Prostate gland (tissue), 2 donors: ENCODE results near the gene ZNF638.

Source experiments
- CTCF ChIP-seq, 4 experiments: fragments of 200-600 bp in 2 of 4; fragments of 450-650 bp in 2 of 4; sonication (generic) in 2 of 4; IDR thresholded peaks; 1 replicate in 3 of 4; 2 replicates in 1 of 4; pipeline ENCODE4 v1.5.1; 2016 to 2019; ENCODE audit warnings: antibody characterized with exemption in 4 of 4, mild to moderate bottlenecking in 2 of 4, moderate library complexity in 2 of 4
- POLR2A ChIP-seq: fragments of 450-650 bp; IDR thresholded peaks from one replicate; pipeline ENCODE4 v1.6.1; 2016; ENCODE audit warnings: antibody characterized with exemption, mild to moderate bottlenecking
- POLR2AphosphoS5 ChIP-seq: sonication (generic); formaldehyde crosslinking; IDR thresholded peaks from one replicate; pipeline ENCODE4 v1.6.1; 2017; ENCODE audit warnings: antibody characterized with exemption

DNA sequence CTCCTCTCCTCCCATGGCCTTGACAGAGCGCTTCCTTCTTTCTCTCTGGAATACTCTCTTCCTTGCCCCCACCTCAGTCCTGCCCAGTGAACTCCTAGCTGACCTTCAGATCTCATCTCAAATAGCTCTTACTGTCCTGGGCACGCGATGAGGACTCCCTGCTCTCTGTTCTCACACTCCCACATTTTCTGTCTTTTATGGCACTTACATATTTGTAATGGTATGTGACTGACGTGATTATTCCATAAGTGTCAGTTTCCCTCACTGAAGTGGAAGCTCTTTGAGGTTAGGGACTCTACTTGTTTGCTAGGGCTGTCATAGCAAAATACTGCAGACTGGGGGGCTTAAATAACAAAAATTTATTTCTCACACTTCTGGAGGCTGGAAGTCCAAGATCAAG is 120.1 kb downstream of the ZNF638 start:
- no peak for TF ChIP-seq CTCF (IDR thresholded peaks at IDR 0.05)
- no peak for TF ChIP-seq POLR2AphosphoS5
- no peak for TF ChIP-seq POLR2A
